HG02642 (cell line): ENCODE data around the gene PGM5.
"Not testable (repeated sequence)": the region's sequence is repeated elsewhere in the genome, so short reads cannot be mapped to it uniquely, and the experiment has no call there.

Source experiments
- ATAC-seq: cut with Tn5 transposase; IDR thresholded peaks from one replicate; pipeline ENCODE4 v1.9.1; 2021; ENCODE audit warnings: mild to moderate bottlenecking; ENCODE audit not compliant: unreplicated experiment, poor library complexity

PGM5 gene

GRCh38 chr9:68356380-68357118, at the start of gene PGM5:
TSS of gene PGM5 (plus strand) at chr9:68356611. CDS start at chr9:68357128, 517 bp downstream.
- peak; percentile 63 for ATAC-seq

GRCh38 chr9:68307127-68307526, 49.3 kb upstream of the PGM5 start:
- not testable (repeated sequence) for ATAC-seq

- ATAC-seq: not testable (repeated sequence)
Measured at GRCh38 chr9:68307654-68308053, 48.8 kb upstream of the PGM5 start.

GRCh38 chr9:68311208-68311607, 45.2 kb upstream of the PGM5 start:
- ATAC-seq: not testable (repeated sequence)

GRCh38 chr9:68318209-68318608, 38.2 kb upstream of the PGM5 start:
- ATAC-seq: not testable (repeated sequence)

- ATAC-seq: not testable (repeated sequence)
Measured at GRCh38 chr9:68323749-68324148, 32.7 kb upstream of the PGM5 start.

- not testable (repeated sequence) for ATAC-seq
Measured at GRCh38 chr9:68324518-68324917, 31.9 kb upstream of the PGM5 start.

- not testable (repeated sequence) for ATAC-seq
Measured at GRCh38 chr9:68329106-68329505, 27.3 kb upstream of the PGM5 start.

- ATAC-seq: not testable (repeated sequence)
Measured at GRCh38 chr9:68330531-68331173, 25.8 kb upstream of the PGM5 start.

- ATAC-seq: not testable (repeated sequence)
Measured at GRCh38 chr9:68332122-68332521, 24.3 kb upstream of the PGM5 start.

- not testable (repeated sequence) for ATAC-seq
Measured at GRCh38 chr9:68335935-68336334, 20.5 kb upstream of the PGM5 start.

GRCh38 chr9:68336639-68337339, 19.6 kb upstream of the PGM5 start:
- ATAC-seq: not testable (repeated sequence)

GRCh38 chr9:68338000-68338399, 18.4 kb upstream of the PGM5 start:
- not testable (repeated sequence) for ATAC-seq

GRCh38 chr9:68342265-68343025, 14.0 kb upstream of the PGM5 start:
- peak; percentile 90 for ATAC-seq

GRCh38 chr9:68343242-68343641, 13.2 kb upstream of the PGM5 start:
- ATAC-seq: not testable (repeated sequence)

GRCh38 chr9:68343992-68344391, 12.4 kb upstream of the PGM5 start:
- not testable (repeated sequence) for ATAC-seq

- ATAC-seq: not testable (repeated sequence)
Measured at GRCh38 chr9:68351689-68352088, 4.7 kb upstream of the PGM5 start.

- ATAC-seq: not testable (repeated sequence)
Measured at GRCh38 chr9:68355993-68356379, 425 bp upstream of the PGM5 start.

GRCh38 chr9:68357119-68357714, 806 bp downstream of the PGM5 start:
- peak; percentile 9 for ATAC-seq
